GM19023 (cell line): ENCODE measurements around the gene NABP2.

Source experiments
- ATAC-seq: cut with Tn5 transposase; IDR thresholded peaks from one replicate; pipeline ENCODE4 v1.9.1; 2021; ENCODE audit warnings: mild to moderate bottlenecking, moderate library complexity; ENCODE audit not compliant: unreplicated experiment

The NABP2 gene

GRCh38 chr12:56212361-56212760 lies 11.8 kb upstream of the NABP2 start:
- ATAC-seq: no peak

GRCh38 chr12:56213878-56214277 lies 10.3 kb upstream of the NABP2 start:
- ATAC-seq: no peak

DNA sequence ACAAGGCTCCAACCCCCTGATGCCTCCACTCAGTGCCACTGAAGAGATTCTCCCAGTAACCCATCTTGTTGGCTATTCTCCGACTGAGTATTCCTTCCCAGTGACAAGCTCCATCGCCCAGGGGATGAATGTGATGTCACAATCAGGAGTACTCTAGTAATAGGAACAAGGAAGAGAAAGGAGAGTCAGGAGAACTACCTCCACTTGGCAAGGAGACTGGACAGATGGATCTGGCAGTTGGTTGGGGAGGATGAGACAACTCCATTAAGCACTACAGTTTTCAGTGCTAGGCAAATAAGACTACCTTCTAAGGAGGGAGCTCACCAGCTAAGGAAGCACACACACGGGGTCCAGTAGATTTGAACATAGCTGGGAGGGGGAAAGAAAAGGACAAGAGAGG lies 7.7 kb upstream of the NABP2 start:
- no peak for ATAC-seq

DNA sequence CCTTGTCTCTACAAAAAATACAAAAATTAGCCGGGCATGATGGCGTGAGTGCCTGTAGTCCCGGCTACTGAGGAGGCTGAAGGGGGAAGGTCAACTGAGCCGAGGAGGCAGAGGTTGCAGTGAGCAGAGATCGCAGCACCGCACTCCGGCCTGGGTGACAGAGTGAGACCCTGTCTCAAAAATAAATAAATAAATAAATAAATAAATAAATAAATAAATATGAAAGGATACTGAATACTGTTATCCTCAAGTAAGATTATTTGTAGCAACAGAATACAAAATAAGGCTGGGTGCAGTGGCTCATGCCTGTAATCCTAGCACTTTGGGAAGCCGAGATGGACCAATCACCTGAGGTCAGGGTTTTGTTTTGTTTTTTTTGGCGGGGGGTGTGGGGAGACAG lies 4.3 kb upstream of the NABP2 start:
- ATAC-seq: no peak

- ATAC-seq: no peak
Observed at GRCh38 chr12:56220611-56221231, 3.4 kb upstream of the NABP2 start.

GRCh38 chr12:56221232-56221756 lies 2.8 kb upstream of the NABP2 start:
- peak; percentile 33 for ATAC-seq

- ATAC-seq: peak; percentile 76
Observed at GRCh38 chr12:56221757-56222530, 2.2 kb upstream of the NABP2 start, which contains the start of gene RNF41. TSS of gene RNF41 (minus strand) at chr12:56221922. CDS start at chr12:56214047, 7,875 bp downstream.

- ATAC-seq: no peak
Observed at GRCh38 chr12:56222531-56222895, 1.6 kb upstream of the NABP2 start.

- no peak for ATAC-seq
Observed at GRCh38 chr12:56223571-56224101, 506 bp upstream of the NABP2 start.

- ATAC-seq: no peak
Observed at GRCh38 chr12:56224954-56225353, 812 bp downstream of the NABP2 start.

DNA sequence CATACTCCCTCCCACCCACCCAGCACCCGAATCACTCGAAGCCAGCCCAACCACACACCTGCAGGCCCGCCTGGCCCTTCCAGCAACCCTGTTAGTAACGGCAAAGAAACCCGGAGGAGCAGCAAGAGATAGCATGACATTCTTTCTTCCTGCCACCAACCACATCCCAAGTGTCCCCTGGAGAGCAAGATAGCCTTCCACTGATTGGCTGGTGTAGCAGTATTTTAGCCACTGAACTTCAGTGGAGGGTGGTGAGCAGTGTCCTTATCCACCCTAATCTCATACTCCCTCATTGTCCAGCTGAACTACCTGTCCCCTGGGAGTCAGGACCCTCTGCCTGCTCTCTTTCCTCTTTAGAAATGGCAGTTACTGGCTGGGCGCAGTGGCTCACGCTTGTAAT lies 4.9 kb downstream of the NABP2 start:
- no peak for ATAC-seq

- ATAC-seq: no peak
Observed at GRCh38 chr12:56229916-56230431, 5.8 kb downstream of the NABP2 start, which contains the start of gene SLC39A5. TSS of gene SLC39A5 (plus strand) at chr12:56230051. CDS start at chr12:56231275, 1,224 bp downstream.

GRCh38 chr12:56230432-56231183 lies 6.5 kb downstream of the NABP2 start:
- ATAC-seq: no peak

GRCh38 chr12:56231184-56231582 lies 7.0 kb downstream of the NABP2 start:
- ATAC-seq: no peak

- ATAC-seq: no peak
Observed at GRCh38 chr12:56234746-56235436, 10.7 kb downstream of the NABP2 start.

GRCh38 chr12:56236091-56236490 lies 11.9 kb downstream of the NABP2 start:
- no peak for ATAC-seq

GRCh38 chr12:56236985-56237384 lies 12.8 kb downstream of the NABP2 start:
- ATAC-seq: no peak

DNA sequence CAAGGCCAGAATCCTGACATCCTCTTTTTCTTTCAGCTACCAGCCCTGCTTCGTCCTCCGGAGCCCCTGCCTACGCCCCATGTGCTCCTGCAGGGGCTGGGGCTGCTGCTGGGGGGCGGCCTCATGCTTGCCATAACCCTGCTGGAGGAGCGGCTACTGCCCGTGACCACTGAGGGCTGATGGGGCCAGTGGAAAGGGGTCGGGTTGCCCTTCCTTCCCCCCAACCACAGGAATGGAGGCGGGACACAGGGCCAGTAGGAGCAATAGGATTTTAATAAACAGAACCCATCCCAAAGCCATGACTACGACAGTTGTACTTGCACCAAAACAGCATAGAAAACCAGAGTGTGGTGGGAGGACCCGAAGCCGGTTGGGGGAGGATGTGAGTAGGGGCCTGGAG lies 13.4 kb downstream of the NABP2 start:
- no peak for ATAC-seq

GRCh38 chr12:56241424-56242303 lies 17.5 kb downstream of the NABP2 start:
- no peak for ATAC-seq
